Ammon's horn (tissue), 1 donor: ENCODE data around the gene WWOX.
"Not testable (repeated sequence)": the region's sequence is repeated elsewhere in the genome, so short reads cannot be mapped to it uniquely, and the experiment has no call there.

Experiments
- DNase-seq: peaks from one replicate; pipeline ENCODE4 v3.0.0-alpha.2; 2016; ENCODE audit warnings: low spot score

WWOX gene

GRCh38 chr16:78690510-78690909 is 591.1 kb downstream of the WWOX start:
- no peak for DNase-seq

- DNase-seq: not testable (repeated sequence)
These were observed 592.3 kb downstream of the WWOX start for GRCh38 chr16:78691746-78692145.

DNA sequence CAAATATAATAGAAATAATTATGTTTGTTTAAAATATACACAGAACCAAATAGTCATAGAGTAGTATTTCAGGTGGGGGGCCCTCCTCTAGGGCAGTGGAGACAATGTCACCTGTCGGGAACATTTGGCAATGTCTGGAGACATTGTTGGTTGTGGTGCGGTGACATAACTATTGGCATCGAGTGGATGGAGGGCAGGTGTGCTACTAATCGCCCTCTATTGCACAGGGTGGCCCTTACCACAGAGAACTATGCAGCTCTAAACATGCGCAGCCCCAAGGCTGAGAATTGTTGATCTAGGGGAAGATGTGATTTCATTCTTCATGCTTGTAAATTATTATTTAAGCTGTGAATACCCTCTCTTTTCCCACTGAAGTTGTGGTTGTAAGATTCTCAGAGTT is 594.0 kb downstream of the WWOX start:
- no peak for DNase-seq

- no peak for DNase-seq
These were observed 595.0 kb downstream of the WWOX start for GRCh38 chr16:78694414-78694813.

DNA sequence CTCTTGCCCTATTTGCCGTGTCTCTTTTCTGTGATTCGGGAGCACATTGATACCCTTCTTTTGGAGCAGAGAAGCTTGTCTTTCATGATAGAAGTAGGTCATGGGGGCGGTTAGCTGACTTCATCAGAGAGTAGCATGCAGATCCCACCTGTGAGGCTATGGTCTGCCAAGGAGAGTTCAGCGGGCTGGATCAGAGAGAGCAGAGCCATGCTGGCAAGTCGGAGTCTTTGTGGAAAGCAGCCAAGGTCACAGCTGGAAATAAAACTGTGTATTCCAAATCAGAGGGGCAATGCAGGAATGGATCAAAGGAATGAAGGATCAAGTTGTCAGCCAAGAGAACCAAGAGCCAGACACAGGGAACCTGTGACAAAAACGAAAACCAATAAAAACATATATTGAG is 595.9 kb downstream of the WWOX start:
- DNase-seq: no peak

- no peak for DNase-seq
These were observed 597.3 kb downstream of the WWOX start for GRCh38 chr16:78696797-78697196.

DNA sequence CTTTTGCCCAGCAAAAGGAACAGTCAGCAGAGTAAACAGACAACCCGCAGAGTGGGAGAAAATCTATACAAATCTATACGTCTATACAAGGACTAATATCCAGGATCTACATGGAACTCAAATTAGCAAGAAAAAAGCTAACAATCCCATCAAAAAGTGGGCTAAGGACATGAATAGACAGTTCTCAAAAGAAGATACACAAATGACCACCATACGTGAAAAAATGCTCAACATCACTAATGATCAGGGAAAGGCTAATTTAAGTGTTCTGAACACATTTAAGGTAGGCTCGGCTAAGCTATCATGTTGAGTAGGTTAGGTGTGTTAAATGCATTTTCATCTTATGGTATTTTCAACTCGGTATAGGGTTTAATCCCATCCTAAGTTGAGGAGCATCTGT is 598.0 kb downstream of the WWOX start:
- no peak for DNase-seq

- DNase-seq: no peak
These were observed 604.5 kb downstream of the WWOX start for GRCh38 chr16:78703936-78704335.

DNA sequence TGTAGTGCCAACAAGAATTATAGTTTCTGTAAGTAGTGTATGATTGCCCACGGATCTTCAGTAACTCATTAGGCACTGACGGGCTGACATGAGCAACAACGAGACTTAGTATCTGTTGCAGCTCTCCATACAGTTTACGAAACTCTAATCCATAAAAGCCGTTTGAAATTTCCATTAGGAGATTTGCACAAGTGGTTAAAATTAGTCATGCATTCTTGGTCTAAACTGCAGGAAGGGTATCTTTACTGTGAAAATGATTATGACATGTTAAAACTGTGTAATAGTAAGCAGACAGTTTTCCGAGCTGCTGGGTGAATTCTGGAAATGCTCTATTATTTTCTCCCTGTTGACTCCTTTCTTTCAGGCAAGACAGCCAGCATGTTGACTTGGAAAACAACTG is 605.0 kb downstream of the WWOX start:
- DNase-seq: no peak

- DNase-seq: no peak
These were observed 606.2 kb downstream of the WWOX start for GRCh38 chr16:78705694-78706093.

DNA sequence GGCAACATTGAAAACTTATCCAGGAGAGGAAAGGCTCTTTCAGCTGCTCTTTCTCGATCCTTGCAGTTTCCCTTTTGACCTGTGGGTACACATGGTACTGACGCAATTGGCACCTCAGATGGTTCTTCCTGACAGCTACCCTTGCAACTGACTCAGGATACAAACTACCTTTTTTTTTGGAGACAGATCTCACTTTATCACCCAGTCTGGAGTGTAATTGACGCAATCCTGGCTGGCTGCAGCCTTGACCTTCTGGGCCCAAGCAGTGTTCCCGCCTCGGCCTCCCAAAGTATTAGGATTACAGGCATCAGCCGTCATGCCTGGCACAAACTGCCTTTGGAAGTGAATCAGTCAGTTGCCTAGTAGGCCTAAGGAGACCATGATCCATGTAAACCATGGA is 607.2 kb downstream of the WWOX start:
- no peak for DNase-seq

DNA sequence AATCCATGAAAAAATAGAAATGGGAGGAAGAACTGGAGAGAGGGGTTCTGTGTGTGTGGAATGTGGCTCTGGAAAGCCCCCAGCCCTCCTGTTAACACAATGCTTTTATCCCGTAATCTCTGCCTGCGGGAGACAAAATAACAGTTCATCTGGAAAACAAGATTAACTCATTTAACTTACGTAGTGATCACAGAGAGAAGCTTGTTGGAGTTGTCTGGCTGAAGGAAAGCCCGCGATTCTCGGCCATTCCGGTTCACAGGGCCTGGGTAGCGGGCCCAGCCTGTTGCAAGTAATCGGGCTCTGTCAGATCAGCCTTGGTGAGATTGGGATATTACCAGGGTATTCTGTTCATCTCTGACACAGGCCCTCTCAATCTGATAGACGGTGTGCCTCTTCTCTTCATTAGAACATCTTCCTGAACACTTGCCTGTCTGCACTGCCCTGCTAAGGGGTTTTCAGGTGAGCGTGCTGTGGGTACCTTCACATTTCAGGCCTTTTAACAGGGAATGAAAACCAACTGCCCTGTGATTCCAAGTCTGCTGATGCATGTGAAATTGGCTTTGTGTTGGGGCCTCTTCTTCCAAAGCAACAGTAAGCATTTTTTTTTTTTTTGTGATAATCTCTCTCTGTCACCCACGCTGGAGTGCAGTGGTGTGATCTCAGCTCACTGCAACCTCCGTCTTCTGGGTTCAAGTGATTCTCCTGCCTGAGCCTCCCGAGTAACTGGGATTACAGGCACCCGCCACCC is 609.9 kb downstream of the WWOX start:
- DNase-seq: no peak

DNA sequence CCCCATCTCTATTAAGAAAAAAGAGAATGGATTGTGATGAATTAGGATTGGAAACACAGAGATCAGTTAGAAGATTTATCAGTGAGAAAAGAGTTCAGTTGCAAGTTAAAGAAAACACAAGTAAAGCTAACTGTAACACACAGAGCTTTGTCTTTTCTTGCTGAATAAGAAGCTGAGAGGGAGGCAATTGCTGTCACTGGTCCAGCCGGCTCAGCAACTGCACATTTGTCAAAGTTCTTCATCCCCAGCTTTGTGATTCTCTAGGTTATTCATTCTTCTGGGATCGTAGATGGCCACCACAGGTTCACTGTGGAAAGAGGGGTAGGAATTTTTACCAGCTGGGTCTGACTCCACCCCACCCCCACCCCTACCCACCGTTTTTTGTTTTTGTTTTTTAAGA is 615.7 kb downstream of the WWOX start:
- no peak for DNase-seq

DNA sequence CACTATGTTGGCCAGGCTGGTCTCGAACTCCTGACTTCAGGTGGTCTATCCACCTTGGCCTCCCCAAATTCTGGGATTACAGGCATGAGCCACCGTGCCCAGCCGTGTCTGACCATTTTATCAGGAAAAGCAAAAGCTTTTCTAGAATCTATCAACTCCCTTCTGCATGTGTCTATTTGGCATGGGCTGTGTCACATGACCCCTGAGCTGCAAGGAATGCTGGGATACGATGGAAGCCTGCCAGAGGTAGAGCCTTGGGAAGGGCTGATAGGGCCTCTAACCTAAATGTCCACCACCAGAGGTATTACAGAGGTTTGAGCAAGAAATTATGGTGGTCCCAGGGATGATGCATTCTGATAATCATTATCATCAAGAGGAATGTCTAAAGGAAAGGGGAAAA is 616.2 kb downstream of the WWOX start:
- no peak for DNase-seq

DNA sequence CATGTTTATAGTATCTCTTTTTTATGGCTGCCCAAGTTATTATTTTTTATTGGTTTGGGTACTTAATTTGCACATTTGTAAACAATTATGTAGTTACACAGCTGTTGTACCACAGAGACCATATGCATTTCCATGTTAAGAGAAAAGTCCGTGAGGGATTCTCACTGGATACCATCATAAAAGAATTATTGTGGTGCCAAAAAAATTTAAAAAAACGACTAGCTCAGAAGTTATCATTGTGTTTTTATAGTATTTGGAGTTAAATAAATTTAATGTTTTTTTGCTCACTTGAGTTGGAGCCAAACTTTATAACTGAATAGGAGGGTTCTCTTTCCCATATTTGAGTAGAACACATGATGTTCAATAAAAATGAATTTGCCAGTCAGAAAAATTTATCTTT is 618.7 kb downstream of the WWOX start:
- DNase-seq: no peak

- DNase-seq: no peak
These were observed 621.0 kb downstream of the WWOX start for GRCh38 chr16:78720416-78720815.

DNA sequence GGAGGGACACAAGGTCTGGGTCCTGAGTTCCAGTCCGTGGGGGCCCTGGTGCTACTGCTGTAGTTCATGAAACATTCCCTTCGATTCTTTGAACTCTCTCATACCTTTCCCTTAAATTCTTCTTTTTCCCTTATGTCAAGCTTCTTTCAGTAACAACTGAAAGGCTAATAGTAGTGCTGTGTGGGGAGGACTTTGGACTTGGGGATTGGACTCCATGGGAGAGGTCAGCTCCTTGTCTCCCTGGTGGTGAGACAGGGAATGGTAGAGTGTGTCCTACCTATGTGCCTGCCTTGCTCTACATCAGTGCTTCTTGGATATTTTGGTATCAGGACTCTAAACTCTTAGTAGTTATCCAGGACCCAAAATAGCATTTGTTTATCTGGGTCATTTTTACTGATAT is 628.1 kb downstream of the WWOX start:
- no peak for DNase-seq

GRCh38 chr16:78729687-78730086 is 630.2 kb downstream of the WWOX start:
- DNase-seq: no peak

DNA sequence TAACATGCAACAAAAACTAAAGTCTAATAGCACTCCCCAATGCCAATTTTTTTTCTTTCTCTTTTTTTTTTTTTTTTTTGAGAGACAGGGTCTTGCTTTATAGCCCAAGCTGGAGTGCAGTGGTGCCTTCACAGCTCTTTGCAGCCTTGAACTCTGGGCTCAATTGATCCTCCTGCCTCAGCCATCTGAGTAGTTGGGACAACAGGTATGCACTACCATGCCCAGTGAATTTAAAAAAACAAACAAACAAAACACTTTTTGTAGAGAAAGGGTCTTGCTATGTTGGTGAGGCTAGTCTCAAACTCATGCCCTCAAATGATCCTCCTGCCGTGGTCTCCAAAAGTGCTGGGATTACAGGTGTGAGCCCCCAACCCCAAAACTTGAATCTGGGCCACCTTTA is 632.3 kb downstream of the WWOX start:
- no peak for DNase-seq

DNA sequence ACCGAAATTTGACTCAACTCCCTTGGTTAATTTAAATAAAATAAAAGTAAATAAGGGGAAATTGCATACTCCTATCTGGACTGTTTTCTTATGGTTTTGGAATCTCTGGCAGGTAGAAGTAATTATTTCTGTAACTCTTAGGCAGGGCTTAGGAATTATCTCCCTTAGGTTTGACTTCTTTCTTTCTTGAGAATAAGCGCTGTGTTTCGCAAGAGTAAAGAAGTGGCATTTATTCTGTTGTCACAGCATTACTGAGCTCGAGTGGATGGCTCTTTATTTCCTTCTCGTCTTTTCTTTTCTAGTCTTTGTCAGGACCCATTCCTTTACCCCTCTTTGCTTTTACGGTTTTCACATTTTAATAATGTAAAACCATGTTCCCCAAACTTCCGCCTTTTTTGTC is 633.2 kb downstream of the WWOX start:
- no peak for DNase-seq

DNA sequence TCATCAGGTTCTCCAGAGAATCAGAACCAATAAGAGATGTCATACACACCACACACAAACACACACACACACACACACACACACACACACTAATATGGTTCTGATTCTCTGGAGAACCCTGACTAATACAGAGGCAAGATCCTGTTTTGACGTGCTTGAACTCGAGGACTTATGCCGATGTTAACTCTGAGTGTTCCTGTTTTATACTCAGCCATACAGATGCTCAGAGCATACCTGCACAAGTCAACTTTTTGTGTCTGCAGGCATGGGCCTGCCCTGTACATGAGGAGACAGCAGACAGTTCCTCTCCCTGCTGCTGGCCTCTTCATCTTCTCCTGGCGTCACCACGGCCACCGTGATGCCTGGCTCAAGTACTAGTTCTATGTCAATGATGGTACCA is 635.9 kb downstream of the WWOX start:
- DNase-seq: no peak

GRCh38 chr16:78737630-78738029 is 638.2 kb downstream of the WWOX start:
- no peak for DNase-seq

DNA sequence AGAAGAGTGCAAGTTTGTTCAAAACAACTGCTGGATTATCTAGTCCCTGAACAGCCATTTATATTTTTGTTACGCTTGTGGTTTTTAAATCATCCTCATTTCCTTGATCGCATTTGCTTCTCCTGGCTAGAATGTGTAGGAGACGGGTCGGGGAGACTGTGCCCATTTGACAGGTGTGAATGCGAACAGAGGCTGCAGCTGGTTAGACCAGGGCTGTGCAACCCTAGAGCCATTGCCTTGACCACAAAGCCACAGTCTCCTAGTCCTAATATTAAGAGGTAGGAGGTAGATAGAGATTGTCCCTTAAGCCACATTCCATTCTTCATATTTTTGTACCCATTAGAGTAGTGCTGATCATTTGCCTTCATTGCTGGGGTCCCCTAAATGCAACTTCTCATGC is 639.1 kb downstream of the WWOX start:
- DNase-seq: no peak

DNA sequence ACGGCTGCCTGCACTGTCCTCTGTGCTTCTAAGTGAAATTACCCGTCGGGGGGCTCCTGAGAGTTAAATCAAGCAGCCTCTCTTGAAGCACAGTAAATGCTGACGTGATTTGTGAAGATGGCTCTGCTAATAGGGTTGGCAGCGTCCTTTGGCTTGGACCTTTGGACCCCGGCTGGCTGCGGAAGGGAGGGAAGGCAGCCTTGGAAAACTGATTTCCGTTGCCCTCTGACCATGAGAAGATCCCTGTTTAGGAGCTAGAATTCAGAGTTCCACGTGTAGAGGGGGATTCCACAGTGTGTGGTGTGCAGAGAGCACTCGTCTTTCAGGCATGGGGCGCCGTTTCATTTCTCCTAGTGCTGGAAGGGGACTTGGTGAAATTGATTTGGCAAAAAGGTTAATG is 640.8 kb downstream of the WWOX start:
- DNase-seq: no peak
